OCI-M2 (cell line): ENCODE results near the gene RGMA.

Source experiments
- DNase-seq: peaks from one replicate; lab custom pipeline; 2025; ENCODE audit not compliant: unreplicated experiment; lab: John Stamatoyannopoulos, UW

The RGMA gene, protein sequence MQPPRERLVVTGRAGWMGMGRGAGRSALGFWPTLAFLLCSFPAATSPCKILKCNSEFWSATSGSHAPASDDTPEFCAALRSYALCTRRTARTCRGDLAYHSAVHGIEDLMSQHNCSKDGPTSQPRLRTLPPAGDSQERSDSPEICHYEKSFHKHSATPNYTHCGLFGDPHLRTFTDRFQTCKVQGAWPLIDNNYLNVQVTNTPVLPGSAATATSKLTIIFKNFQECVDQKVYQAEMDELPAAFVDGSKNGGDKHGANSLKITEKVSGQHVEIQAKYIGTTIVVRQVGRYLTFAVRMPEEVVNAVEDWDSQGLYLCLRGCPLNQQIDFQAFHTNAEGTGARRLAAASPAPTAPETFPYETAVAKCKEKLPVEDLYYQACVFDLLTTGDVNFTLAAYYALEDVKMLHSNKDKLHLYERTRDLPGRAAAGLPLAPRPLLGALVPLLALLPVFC

DNA sequence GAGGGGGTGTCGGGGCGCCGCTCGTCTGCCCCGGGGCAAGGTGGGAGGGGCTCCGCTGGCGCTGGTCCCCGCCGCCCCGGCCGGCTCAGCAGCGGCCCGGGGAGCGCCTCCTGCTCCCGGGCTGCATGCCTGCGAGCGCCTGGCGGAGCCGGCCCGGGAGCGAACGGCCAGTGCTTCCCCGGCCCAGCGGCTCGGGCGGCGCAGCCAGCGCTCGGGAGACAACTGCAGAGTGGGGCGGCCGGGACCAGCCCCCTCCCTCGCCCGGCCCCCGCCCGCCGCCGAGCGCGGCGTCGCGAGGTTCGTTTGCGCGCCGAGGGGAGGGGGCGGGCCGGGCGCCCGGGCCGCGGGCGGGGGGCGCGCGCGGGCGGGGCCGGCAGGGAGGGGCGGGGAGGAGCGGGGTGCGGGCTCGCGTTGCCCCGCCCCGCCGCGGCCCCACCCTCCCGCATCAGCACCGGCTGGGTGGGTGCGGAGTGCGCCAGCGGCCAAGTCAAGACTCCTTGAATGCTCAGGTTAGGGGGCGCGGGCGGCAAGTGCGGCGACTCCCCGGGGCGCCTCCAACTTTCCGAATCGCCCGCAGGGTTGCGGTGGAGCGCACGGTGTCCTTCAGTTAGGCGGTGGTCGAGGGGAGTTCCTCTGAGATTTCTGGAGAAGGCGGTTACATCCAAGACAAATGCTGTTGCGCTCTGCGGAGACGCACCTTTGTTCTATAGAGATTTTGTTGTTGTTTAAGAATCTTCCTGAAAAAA, at the start of gene RGMA:
Gene RGMA, minus strand, starts transcription at position 231 of the 746 bp plus-strand sequence. CDS start 279 bp downstream, outside the sequence.
- DNase-seq, result no peak

DNA sequence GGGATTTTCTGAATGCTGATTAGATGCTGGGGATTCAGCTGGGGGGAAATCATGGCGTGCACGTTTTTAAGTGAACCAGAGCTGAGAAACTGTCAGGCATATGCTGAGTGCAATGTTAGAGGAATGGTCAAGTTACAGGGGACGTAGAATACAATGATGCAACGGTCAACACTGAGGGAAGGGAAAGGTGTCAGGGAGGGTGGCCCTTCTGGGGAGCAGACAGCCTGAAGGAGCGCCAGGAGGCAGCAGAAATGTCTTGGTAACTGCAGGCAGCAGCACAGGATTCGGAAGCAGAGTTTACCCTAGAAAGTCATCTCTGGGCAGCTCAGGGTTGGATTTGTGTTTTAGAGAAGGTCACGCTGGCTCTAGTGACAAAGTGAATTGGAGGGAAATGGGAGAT, 47.6 kb upstream of the RGMA start:
- no peak for DNase-seq

DNA sequence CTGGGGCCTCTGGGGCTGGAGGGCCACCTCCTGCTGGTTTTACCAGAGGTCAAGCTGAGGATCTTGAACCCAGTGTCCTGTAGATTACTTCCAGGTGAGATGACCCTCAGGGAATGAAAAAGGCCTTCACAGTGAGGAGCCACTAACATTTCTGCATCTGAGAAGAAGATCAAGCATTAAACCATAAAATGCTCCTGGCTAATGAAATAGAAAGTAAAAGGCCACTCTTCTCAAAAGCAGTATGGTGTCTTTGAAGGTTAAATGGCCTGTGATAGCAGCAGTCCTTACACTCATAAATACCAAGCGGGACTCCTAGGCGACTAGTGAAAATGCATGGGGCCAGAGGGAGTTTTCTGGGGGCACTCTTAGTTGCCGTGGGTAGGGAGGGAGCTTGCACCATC, 47.0 kb upstream of the RGMA start:
- no peak for DNase-seq

DNA sequence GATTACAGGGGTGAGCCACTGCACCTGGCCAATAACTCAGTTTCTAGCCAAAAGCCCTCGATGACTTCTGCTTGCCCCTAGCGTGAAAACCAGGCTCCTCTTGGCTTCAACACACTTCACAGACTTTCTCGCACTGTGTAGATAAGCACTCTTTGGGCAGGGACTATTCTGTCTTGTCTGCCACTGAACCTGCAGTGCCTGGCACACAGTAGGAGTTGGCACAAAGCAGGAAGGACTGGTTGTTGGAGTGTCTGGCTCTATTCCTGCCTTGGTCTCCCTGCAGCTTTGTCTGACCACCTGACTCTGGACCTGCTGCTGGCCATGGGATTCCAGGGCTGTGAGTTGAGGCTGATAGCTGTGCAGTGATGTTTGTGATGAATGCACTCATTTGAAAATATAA, 46.4 kb upstream of the RGMA start:
- no peak for DNase-seq

DNA sequence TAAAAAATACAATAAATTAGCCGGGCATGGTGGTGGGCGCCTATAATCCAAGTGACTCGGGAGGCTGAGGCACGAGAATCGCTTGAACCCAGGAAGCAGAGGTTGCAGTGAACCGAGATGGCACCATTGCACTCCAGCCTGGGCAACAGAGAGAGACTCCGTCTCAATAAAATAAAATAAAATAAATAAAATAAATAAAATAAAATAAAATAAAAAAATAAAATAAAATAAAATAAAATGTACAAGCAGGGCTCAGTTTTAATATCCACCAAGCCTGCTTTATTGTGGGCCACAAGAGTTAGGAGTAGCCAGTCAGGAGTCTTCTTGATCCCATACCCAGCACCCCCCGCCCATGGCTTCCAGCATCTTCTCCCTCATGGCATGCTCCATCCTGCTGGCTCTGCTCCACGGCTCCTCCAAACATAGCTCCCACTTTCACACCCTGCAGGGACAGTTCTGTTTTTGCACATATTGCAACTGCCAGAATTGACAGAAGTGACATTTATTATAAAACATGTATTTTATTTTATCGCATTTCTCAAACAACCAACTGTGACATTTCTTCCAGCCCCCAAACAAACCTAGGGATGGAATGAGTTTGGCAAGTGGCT, 42.6 kb upstream of the RGMA start:
- no peak for DNase-seq

DNA sequence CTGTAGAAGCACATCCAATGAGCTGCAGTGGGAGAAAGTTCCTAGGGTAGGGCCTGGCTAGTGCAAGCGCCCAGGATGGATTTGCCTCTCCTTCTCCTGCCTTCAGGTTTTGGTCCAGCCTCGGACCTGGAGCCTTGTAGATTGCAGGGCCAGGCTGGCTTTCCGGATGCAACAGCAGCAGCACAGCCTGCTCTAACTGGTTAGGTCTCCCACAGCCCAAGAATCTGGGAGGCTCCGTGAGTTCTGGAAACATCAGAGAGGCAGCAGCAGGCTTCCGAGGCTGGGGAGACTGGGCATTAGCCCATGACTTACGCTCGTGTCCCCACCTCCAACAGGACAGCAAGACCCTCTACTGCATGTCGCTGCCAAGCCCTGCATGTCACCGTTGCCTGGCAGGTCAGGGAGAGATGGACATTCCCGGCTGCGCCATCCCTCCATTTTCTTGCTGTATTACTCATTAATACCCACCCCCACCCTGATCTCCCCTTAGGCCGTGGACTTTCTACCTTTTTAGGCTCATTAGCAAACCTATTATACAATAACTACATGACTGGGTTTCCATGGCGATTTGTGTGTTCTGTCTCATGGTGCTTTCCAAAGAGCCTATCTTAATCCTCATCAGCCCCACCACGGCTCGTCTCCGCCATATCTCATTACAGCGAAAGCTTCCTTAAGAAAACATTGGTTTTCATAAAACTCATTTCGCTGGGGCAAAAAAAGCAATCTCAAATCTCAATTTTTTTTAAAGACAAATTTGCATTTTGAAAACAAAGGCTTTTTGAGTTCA, 40.9 kb upstream of the RGMA start:
- DNase-seq, result no peak

DNA sequence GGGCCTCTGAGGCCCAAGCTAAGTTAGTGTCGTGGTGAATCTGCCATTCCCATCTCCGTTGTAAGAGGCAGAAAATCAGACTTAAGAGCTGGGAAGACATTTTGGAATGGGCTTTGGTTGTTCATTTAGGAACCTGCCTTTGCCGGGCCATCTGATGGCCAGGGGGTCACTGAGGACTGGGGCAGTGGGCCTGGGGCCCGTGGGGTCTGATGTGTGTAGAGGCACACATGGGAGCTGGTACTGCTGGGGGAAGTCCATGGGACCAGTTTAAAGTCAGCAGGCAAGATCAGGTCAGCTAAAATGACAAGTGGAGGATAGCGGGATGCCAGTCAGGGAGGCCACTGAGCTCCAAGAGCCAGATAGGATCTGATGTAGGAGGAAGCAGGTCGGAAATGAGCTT, 38.3 kb upstream of the RGMA start:
- no peak for DNase-seq

DNA sequence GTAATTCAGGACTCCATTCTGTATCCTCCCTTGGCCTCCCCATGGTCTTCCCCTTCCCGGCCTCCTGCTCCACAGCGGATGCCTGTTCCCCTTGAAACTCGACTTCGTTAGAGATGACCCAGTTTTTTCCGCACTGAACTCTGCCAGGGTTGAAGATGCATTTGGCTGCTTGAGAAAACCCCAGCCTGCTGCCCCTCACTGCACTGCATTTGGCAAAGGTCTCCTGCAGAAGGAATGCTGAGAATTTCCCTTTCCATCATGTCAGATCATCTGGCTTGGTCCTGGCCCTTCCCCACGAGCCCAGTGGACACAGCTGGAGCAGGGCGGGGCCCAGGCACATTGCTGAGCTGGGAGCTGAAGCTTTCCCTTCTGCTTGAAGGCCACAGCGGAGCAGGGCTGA, 37.6 kb upstream of the RGMA start:
- no peak for DNase-seq

DNA sequence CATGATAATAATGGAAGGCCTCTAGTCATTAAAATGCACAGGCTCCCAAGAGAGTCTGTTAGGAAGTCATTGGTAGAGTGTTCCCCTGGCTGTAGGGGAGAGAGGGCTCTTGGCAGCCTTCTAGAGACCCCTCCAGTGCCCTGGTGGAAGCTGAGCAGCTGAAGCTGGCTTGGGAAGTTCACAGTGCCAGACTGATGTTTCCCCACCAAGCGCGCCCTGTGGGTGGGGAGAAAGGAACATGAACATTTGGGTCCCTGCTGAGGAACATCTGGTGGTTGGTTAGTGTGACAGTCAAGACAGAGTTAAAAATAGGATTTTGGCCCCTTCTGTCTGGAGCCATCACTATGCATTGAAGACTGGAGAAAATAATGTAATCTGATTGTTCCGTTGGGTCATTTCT, 37.1 kb upstream of the RGMA start:
- DNase-seq, result no peak

DNA sequence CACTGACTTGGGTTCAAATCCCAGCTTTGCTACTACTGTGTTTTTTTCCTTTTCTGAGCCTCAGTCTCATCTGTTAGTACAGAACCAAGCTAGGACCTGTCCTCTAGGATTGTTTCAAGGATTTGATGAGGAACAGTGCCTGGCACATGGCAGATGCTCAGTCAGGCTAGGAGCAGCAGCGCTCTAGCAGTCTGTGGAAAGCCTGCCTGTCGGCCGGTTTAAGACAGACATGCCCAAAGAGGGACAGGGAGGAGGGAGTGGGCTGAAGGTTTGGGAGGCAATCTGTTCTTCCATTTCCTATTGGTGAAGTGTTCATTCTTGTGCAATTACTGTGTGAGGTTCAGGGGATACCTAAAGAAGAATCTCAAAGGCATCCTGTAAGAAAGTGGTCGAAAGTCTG, 35.1 kb upstream of the RGMA start:
- DNase-seq, result no peak

DNA sequence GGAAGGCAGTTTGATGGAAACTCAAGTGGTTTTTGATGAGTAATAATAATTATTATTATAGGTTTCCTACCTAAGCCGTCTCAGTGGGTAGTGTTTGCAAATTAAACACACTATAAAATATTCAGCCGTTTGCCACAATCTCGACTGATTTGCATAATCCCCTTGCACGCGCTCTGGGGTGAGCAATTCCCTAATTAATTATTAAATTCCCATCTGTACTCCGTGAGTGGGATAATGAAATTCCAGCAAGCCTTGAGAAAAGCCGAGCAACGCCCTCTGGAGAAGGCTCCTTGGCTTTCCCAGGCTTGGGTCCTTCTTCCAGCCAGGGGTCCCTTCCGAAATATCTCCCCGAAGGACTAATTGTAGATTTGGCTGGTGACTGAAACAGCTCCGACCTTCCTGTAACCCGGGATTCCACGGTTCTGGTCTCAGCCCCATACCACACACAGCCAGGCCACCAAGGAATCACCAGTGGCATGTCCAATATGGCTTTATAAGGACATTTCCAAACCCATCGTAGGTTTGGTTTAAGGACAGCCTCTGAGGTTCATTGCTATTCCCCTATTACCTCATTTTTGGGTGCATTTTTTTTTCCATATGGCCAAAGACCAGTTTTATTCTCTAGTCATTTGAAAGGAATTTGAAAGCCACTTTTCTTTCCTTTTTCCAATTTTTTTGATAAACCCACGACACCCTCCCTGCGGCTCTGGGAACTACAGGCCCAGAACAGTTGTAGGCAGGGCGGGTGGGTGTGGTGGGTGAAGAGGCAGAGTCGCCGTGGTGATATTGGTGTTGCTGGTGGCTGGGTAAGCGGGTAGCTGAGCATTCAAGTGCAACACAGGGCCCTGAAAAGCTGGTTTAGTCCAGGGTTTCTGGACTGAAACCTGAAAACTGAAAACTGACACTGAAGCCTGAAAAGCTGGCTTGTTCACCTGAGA, 33.2 kb upstream of the RGMA start:
- no peak for DNase-seq

DNA sequence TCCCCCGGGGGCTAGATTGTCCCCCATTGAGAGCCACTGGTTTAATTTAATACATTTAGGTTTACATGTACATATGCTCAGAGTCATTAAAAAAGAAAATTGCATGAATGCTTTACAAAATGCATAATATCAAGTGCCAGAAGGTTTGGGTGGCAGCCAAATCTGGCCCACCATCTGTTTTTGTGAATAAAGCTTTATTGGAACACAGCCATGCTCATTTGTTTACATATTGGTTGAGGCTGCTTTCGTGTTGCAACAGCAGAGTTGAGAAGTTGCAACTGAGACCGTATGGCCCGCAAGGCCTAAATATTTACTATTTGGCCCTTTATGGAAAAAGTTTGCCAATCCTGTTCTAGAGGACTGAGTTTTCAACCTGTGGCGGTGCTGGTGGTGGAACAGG, 32.1 kb upstream of the RGMA start:
- DNase-seq, result no peak

DNA sequence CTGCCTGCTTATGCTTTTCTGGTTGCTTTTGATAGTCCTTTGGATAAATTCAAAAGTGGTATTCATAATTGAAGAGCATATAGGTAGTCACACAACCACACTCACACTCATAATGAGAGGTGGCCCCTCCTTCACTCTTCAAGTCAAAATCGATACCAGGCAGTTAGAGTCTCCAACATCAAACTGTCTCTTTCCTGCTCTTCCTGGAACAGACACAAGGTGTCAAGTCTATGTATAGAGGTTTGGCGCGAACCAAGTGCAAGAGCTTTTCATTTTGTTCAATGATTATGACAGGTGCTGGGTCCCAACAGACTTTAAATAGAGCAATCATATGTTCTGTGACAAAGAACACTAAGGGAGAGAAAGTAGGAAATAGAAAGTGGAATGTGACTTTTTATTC, 29.9 kb upstream of the RGMA start:
- no peak for DNase-seq

DNA sequence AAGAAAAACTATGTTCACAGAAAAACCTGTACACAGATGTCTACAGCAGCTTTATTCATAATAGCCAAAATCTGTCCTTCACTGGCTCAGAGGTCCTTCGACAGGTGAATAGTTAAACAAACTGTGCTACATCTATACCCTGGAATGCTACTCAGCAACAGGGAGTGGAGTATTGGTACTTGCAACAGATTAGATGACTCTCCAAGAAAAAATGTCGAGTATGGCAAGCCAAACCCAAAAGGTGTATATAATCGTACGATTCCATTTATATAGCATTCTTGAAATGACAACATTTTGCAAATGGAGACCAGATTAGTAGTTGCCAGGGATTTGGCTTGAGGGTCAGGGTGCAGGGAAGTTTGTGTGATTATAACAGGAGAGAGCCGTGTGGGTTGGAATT, 22.4 kb upstream of the RGMA start:
- no peak for DNase-seq

DNA sequence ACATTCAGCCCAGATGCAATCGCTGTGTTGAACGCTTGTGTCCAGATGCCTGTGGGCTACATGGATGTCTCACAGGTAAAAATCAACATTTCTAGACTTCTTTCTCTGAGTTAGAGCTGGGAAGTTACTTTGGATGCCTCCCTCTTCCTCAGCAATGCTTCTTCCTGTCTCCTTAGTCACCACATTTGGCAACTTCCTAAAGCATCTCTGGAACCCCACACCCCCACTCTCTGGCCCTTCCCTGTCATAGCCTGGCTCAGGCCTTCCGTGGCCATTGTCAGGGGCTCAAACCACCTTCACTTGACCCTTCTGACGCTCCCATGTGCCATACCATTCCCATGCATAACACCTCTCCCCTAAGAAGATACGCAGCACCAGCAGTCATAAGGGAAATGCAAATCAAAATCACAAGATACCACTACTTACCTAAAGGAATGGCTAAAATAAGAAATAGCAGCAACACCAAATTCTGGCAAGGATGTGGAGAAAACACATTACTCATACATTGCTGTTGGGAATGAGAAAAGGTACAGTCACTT, 21.6 kb upstream of the RGMA start:
- no peak for DNase-seq

DNA sequence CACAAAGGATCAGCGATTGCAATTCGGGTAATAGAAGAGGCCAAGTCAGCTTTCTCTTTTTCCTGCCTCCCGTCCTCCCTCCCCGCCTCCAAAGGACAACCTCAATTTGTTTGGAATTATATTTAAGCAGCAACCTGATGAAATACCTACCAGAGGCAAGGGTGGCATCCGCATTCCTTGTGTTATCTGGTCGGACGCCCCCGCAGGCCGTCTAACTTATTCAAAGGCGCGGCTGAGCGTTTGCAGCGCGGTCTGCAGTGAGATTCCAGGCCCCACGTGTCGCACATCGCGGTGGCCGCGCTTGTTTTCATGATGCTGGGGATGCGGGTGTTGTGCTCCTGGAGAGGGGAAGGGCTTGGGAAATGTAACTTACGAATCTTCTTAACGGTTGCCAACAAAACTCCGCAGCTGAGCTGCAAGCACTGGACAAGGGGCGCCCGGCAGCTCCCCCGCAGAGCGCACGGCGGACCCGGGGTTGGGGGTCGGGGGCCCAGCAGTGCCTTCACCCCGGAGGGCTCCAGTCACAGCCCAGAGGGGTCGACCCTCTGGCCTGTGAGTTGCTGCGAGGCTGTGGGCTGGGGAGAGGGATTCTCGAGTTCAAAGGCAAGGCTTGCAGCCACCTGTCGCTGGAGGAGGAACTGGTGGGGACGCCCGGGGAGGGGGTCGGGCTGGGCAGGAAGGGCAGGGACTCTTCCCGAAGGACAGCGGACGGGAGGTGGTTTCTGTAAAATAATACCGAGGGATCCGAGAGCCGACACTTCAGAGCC, 20.5 kb upstream of the RGMA start:
- no peak for DNase-seq

DNA sequence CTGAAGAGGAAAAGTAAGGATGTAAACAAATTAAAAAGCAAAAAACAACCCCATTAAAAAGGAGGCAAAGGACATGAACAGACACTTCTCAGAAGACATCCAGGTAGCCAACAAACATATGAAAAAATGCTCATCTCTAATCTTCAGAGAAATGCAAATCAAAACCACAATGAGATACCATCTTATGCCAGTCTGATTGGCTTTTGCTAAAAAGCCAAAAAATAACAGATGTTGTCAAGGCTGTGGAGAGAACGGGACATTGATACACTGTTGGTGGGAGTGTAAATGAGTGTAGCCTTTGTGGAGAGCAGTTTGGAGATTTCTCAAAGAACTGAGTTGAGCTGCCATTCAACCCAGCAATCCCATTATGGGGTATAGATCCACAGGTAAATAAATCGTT, 18.6 kb upstream of the RGMA start:
- DNase-seq, result no peak

DNA sequence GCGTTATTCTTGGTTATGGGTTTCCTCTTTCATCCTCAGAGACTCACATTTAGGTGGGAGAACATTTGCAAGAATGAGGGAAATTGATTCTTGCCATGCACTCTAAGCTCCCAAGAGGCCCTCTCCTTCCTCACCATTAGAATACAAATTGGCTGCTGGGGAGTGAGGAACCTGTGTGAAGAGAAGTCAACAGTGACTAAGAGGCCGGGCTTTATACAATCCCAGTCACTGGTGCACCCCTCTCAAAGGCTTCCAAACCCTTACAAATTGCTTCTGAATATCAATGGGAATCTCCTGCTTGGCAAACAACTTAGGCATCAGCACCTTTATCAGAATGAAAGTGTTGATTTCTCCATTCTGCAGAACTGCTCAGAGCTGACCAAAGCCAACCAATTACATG, 16.5 kb upstream of the RGMA start:
- DNase-seq, result no peak

DNA sequence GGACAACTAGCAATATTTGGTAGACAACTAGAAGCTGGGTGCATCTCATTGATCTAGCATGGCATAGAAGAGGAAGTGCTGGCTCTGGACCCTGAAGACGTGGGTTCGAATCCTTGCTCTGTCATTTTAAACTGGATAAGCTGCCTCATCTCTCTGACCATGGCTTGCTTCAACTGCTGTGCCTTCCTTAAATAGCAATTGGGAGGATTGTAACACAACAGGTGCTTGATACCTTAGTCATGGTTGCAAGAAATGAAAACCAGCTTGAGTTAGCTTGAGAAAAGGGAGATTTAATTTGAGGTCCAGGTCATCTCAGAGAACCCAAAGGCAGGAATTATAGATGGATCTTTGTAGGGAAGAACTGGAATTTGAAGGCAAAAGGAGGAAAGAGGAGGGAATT, 14.8 kb upstream of the RGMA start:
- DNase-seq, result no peak
